Kidney (tissue), 14 donors: ENCODE results near the gene UBE2J2. TPM values are rescaled to one million over a fixed set of nuclear protein-coding genes. Genes with fewer than 3 reads are reported as not detected.

Source experiments
- DNase-seq, 5 donors: peaks; one replicate each; pipeline ENCODE4 v3.0.0-alpha.2; 2013 to 2020
- FAIRE-seq: peaks from 2 replicates; lab custom pipeline; 2012; peaks lifted over from hg19 to GRCh38; lab: Jason Lieb, UNC
- H3K27ac ChIP-seq, 2 donors: one replicate each; pipeline ENCODE4 v1.7.0; 2013; ENCODE audit warnings: low read depth in 2 of 2, low read length in 2 of 2, inconsistent platforms in 1 of 2
- H3K27me3 ChIP-seq: one replicate; pipeline ENCODE4 v1.7.1; 2013; ENCODE audit warnings: low read length, inconsistent platforms; ENCODE audit not compliant: control insufficient read depth, insufficient read depth
- H3K36me3 ChIP-seq, 3 donors: one replicate each; pipeline versions ENCODE4 v1.7.0 to v1.7.1; 2013; ENCODE audit warnings: low read length in 3 of 3, control low read depth in 1 of 3, inconsistent platforms in 1 of 3; ENCODE audit not compliant: insufficient read depth in 3 of 3, control insufficient read depth in 2 of 3
- H3K4me1 ChIP-seq, 3 donors: one replicate each; pipeline versions ENCODE4 v1.7.0 to v1.7.1; 2013; ENCODE audit warnings: low read length in 3 of 3, inconsistent platforms in 1 of 3, low read depth in 1 of 3; ENCODE audit not compliant: control insufficient read depth in 2 of 3, insufficient read depth in 2 of 3
- H3K4me3 ChIP-seq, 3 donors: one replicate each; pipeline versions ENCODE4 v1.7.0 to v1.8.1; 2013; ENCODE audit warnings: low read length in 3 of 3, control low read depth in 1 of 3, inconsistent platforms in 1 of 3
- H3K9ac ChIP-seq, 3 donors: one replicate each; pipeline versions ENCODE4 v1.7.0 to v1.7.1; 2013; ENCODE audit warnings: low read length in 3 of 3, control low read depth in 1 of 3, inconsistent platforms in 1 of 3
- H3K9me3 ChIP-seq, 3 donors: one replicate each; pipeline versions ENCODE4 v1.7.0 to v1.7.1; 2013; ENCODE audit warnings: low read length in 3 of 3, control low read depth in 1 of 3, inconsistent platforms in 1 of 3; ENCODE audit not compliant: control insufficient read depth in 2 of 3, insufficient read depth in 1 of 3
- intact Hi-C: fragments of 100-400 bp; cut with DNase I; formaldehyde crosslinking; loops from one replicate; pipeline ENCODE4 v1.11.1; 2022
- polyA plus RNA-seq: library from polyadenylated mRNA; stranded (reverse); fragments of 350-450 nt; fragmentation: Illumina TruSeq; extraction: RNeasy Lipid Tissue Mini Kit (QIAGEN cat#74804); gene quantifications from one replicate; pipeline ENCODE4 v1.2.3, GENCODE V29; 2014; ENCODE audit warnings: low read depth, low replicate concordance; ENCODE audit not compliant: insufficient read depth
- total RNA-seq: library from RNA; stranded (reverse); fragmentation: NEBNext Ultra II Directional; extraction: Animal tissue kit (Norgen Biotek cat#: 25700); gene quantifications from one replicate; pipeline ENCODE4 v1.2.1, GENCODE V29; 2021
- TF ChIP-seq, protein P1 (sequence below): IDR thresholded peaks from 3 replicates; pipeline ENCODE4 v1.5.1; 2012; ENCODE audit warnings: mild to moderate bottlenecking, moderate library complexity, borderline replicate concordance; ENCODE audit not compliant: insufficient read depth; ENCODE audit errors: extremely low read depth
- donor health status: control.
- donor health status: control.
- donor health status: control.
- donor health status: control.
- donor health status: control.
- donor health status: DM: yes; HTN: yes; CAD: no.
- donor health status: Normal renal cell carcinoma (clear cell type).

The UBE2J2 gene
- total and polyA plus RNA-seq, 2 donors from 2014 or later, result 56.6 to 57.4 TPM

DNA sequence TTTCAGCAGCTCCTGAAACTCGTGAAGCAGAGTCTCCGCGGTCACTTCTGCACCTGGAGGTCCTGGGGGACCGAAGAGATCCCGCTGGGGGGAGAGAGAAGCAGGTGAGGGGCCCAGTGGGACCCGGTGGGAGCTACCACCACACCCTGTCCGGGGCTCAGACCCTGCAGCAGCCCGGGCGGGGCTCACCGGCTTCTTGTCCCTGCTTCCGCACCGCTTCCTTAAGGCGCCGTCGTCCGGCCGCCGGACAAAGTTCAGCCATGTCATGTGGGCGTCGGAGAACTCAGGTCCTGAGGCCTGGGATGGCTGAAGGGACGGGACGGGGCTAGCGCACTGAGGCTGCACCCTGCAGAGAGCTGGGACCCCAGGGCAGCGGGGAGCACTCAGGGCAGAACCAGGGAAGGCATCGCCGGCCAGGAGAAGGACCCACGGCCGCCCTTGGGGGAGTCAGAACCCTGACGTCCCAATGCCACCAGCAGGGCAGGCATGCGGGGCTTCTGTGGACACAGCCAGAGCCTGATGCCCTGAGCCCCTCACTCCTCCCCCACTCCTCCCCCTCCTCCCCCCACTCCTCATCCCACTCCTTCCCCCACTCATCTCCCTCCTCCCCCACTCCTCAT, 29.4 kb downstream of the UBE2J2 start:
- no peaks in the 10 kb centered on the region for H3K9me3 ChIP-seq
- H3K27ac ChIP-seq, result no peak overlapping the region
- no peaks in the 10 kb centered on the region for H3K4me1 ChIP-seq
- no peak overlapping the region for H3K9ac ChIP-seq
- FAIRE-seq (no peak), DNase-seq (peak in 3 of 5 donors; percentile 42 to 67 (median 63))
- H3K4me3 ChIP-seq, result peak overlapping the region in 1 of 3 donors; percentile 2
- intact Hi-C loops, result no loop called here
- H3K36me3 ChIP-seq, result no peaks in the 10 kb centered on the region
- no peaks in the 10 kb centered on the region for H3K27me3 ChIP-seq
- TF ChIP-seq, protein P1, sequence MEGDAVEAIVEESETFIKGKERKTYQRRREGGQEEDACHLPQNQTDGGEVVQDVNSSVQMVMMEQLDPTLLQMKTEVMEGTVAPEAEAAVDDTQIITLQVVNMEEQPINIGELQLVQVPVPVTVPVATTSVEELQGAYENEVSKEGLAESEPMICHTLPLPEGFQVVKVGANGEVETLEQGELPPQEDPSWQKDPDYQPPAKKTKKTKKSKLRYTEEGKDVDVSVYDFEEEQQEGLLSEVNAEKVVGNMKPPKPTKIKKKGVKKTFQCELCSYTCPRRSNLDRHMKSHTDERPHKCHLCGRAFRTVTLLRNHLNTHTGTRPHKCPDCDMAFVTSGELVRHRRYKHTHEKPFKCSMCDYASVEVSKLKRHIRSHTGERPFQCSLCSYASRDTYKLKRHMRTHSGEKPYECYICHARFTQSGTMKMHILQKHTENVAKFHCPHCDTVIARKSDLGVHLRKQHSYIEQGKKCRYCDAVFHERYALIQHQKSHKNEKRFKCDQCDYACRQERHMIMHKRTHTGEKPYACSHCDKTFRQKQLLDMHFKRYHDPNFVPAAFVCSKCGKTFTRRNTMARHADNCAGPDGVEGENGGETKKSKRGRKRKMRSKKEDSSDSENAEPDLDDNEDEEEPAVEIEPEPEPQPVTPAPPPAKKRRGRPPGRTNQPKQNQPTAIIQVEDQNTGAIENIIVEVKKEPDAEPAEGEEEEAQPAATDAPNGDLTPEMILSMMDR, result no peak

DNA sequence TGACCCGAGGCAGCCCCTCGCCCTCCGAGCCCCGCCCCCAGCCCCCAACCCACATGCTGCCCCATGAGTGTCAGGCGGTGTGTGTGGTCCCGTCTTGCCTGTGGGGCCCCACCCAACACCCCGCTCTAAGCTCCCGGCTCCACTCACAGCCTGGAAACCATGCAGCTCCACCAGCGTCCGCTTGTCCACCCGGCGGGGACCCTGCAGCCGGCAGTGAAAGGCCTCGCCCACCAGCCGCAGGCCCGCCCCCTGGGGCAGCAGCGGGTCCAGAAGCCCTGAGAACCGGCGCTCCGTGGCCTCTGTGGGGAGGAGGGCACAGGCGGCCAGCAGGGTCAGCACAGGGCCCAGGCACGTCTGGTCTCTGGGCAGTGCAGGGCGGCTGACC, 29.9 kb downstream of the UBE2J2 start:
- Histone ChIP-seq H3K27me3 (no peaks in the 10 kb centered on the region), H3K4me1 (no peaks in the 10 kb centered on the region), H3K36me3 (no peaks in the 10 kb centered on the region), H3K27ac (no peak overlapping the region), H3K4me3 (no peak overlapping the region), H3K9ac (no peak overlapping the region), H3K9me3 (no peaks in the 10 kb centered on the region)
- TF ChIP-seq, protein P1, result no peak
- peak in 3 of 5 donors; percentile 26 to 75 (median 48) for DNase-seq
- no peak for FAIRE-seq
- intact Hi-C loops, result no loop called here

DNA sequence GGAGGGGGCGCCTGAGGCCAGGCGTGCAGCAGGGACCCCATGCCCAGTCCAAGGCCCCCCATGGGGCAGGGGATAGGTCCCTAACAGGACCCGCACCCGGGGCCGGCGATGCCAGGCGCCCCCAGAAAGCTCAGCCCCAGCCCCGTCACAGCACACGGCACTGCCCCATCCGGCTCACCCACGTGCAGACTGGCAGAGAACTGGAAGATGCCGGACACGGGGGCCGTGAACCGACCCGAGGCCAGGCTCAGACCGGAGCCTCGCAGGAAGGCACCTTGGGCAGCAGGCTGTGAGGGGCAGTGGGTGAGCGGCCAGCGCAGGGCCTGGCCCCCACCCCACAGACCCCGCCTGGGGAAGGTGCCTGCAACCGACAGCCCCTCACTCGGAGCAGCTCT, 30.4 kb downstream of the UBE2J2 start:
- DNase-seq (no peak), FAIRE-seq (no peak)
- H3K4me3 ChIP-seq, result no peak overlapping the region

More for the DNA sequence above, 30.4 kb downstream of the UBE2J2 start:
- Histone ChIP-seq H3K4me1 (no peaks in the 10 kb centered on the region), H3K9me3 (no peaks in the 10 kb centered on the region), H3K27me3 (no peaks in the 10 kb centered on the region), H3K9ac (no peak overlapping the region), H3K27ac (no peak overlapping the region), H3K36me3 (no peaks in the 10 kb centered on the region)
- intact Hi-C loops, result no loop called here
- TF ChIP-seq, protein P1, result no peak
